Right lobe of liver (tissue), 6 donors: ENCODE measurements around the gene KCNB1. TPM values are rescaled to one million over a fixed set of nuclear protein-coding genes. Genes with fewer than 3 reads are reported as not detected.

Source experiments
- ATAC-seq, 4 donors: fragments of 200-7000 bp; cut with Tn5 transposase; one replicate each; pipeline ENCODE4 v1.9.1; 2020; ENCODE audit warnings: mild to moderate bottlenecking in 4 of 4, moderate library complexity in 4 of 4
- DNase-seq, 3 donors: peaks; one replicate each; pipeline ENCODE4 v3.0.0-alpha.2; 2020
- H3K27ac ChIP-seq, 3 donors: fragments of 200-600 bp; one replicate each; pipeline ENCODE4 v1.8.0; 2022
- H3K27me3 ChIP-seq, 2 donors: fragments of 200-600 bp; one replicate each; pipeline ENCODE4 v1.8.0; 2022
- H3K36me3 ChIP-seq, 4 donors: fragments of 200-600 bp; sonication (generic) in 1 of 4; one replicate each; pipeline versions ENCODE4 v1.5.1 to v1.8.0; 2017 to 2022; ENCODE audit warnings: control low read depth in 1 of 4
- H3K4me1 ChIP-seq, 4 donors: fragments of 200-600 bp; sonication (generic) in 1 of 4; one replicate each; pipeline versions ENCODE4 v1.5.1 to v1.8.0; 2017 to 2022; ENCODE audit warnings: control low read depth in 1 of 4
- H3K4me3 ChIP-seq, 3 donors: fragments of 200-600 bp; one replicate each; pipeline ENCODE4 v1.8.0; 2022
- H3K9me3 ChIP-seq, 4 donors: fragments of 200-600 bp; sonication (generic) in 1 of 4; one replicate each; pipeline versions ENCODE4 v1.5.1 to v1.8.0; 2017 to 2022; ENCODE audit warnings: control low read depth in 1 of 4
- POLR2A ChIP-seq: fragments of 450-650 bp; IDR thresholded peaks from one replicate; pipeline ENCODE4 v1.6.1; 2017; ENCODE audit warnings: antibody characterized with exemption, mild to moderate bottlenecking
- WGBS: methylation state at CpG from one replicate; pipeline ENCODE4 v1.1.6; 2018; ENCODE audit warnings: low coverage, low lambda C conversion rate; ENCODE audit not compliant: insufficient coverage; ENCODE audit errors: missing lambda C conversion rate; 5-methylcytosine and 5-hydroxymethylcytosine counted together
- intact Hi-C, 2 donors: fragments of 100-400 bp; cut with DNase I; formaldehyde crosslinking; loops; one replicate each; pipeline versions ENCODE4 v1.11.2 to v1.14.1; 2022
- total RNA-seq, 6 experiments: library from RNA; depleted of rRNA in 2 of 6; stranded (reverse); fragments of >200 nt in 2 of 6; fragmentation: NEBNext Ultra II Directional in 3 of 6; extraction: Animal tissue kit (Norgen Biotek cat#: 25700) in 3 of 6; gene quantifications; one replicate each; pipeline versions ENCODE4 v1.1.0 to v1.2.4, GENCODE V29; 2016 to 2023
- TF ChIP-seq, protein P1 (sequence below), 4 donors: fragments of 200-600 bp in 3 of 4; fragments of 450-650 bp in 1 of 4; IDR thresholded peaks; one replicate each; pipeline versions ENCODE4 v1.5.1 to v1.8.0; 2016 to 2022; ENCODE audit warnings: antibody characterized with exemption in 4 of 4, mild to moderate bottlenecking in 2 of 4
- donor health status: DM: no; HTN: yes; CAD: no.
- donor health status: DM: no; HTN: no; CAD: no.
- donor health status: DM: no; HTN: no; CAD: no.
- donor health status: DM: no; HTN: yes; CAD: no.
- donor health status: DM: no; HTN: yes; CAD: no.

Gene KCNB1
- total RNA-seq, 6 experiments from 2014 or later: 1.5 to 8.2 (median 3.8) TPM

DNA sequence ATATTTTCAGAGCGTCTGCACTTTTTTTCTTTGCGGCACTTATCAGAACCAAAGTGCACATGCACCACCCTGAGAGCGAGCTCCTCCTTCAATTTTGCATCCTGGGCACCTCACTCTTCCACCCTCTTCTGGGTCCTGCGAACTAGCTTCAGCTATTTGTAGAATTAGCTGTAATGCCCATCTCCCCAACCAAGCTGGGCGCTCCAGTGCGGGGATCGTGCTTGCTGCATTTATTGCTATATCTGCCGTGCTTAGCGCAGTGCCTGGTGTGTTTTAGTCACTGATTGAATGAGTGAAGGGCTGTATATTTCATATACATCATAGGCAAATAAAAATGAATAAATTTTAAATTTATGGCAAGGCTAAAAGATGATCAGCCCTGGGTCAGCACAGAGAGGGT is 75.8 kb downstream of the KCNB1 start:
- Histone ChIP-seq H3K27me3 (no peaks in the 10 kb centered on the region), H3K36me3 (no peaks in the 10 kb centered on the region), H3K27ac (no peak overlapping the region), H3K9me3 (no peaks in the 10 kb centered on the region), H3K4me3 (no peak overlapping the region), H3K4me1 (no peaks in the 10 kb centered on the region)
- TF ChIP-seq, protein P1, sequence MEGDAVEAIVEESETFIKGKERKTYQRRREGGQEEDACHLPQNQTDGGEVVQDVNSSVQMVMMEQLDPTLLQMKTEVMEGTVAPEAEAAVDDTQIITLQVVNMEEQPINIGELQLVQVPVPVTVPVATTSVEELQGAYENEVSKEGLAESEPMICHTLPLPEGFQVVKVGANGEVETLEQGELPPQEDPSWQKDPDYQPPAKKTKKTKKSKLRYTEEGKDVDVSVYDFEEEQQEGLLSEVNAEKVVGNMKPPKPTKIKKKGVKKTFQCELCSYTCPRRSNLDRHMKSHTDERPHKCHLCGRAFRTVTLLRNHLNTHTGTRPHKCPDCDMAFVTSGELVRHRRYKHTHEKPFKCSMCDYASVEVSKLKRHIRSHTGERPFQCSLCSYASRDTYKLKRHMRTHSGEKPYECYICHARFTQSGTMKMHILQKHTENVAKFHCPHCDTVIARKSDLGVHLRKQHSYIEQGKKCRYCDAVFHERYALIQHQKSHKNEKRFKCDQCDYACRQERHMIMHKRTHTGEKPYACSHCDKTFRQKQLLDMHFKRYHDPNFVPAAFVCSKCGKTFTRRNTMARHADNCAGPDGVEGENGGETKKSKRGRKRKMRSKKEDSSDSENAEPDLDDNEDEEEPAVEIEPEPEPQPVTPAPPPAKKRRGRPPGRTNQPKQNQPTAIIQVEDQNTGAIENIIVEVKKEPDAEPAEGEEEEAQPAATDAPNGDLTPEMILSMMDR (IDR thresholded peaks at IDR 0.05): no peak
- TF ChIP-seq POLR2A: no peak
- intact Hi-C loops: no loop called here
- 79% methylated on average over 6 of the region's 9 CpGs for WGBS
- DNase-seq (no peak), ATAC-seq (no peak)

DNA sequence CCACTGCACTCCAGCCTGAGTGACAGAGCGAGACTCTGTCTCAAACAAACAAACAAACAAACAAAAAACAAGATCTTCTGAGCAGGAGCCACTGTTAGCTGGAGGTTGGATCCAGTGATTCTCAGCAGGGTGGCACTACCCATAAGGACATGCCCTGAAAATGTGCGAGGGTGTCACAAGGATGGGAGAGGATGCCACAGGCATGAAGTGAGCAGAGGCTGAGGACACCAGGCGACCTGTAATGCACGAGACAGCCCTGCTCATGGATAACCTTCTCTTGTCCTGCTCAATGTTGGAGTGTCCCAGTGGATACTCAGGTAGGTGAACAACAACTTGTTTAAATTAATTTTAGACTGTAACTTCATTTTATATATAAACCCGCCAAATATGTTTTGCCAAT is 76.8 kb downstream of the KCNB1 start:
- TF ChIP-seq, protein P1 (IDR thresholded peaks at IDR 0.05): no peak
- no peak for TF ChIP-seq POLR2A
- no peaks in the 10 kb centered on the region for H3K4me1 ChIP-seq
- DNase-seq (no peak), ATAC-seq (no peak)
- no peak overlapping the region for H3K27ac ChIP-seq
- no peaks in the 10 kb centered on the region for H3K36me3 ChIP-seq
- no peaks in the 10 kb centered on the region for H3K9me3 ChIP-seq
- intact Hi-C loops: no loop called here
- no peaks in the 10 kb centered on the region for H3K27me3 ChIP-seq
- WGBS: 79% methylated on average over 4 of the region's 5 CpGs
- no peak overlapping the region for H3K4me3 ChIP-seq

DNA sequence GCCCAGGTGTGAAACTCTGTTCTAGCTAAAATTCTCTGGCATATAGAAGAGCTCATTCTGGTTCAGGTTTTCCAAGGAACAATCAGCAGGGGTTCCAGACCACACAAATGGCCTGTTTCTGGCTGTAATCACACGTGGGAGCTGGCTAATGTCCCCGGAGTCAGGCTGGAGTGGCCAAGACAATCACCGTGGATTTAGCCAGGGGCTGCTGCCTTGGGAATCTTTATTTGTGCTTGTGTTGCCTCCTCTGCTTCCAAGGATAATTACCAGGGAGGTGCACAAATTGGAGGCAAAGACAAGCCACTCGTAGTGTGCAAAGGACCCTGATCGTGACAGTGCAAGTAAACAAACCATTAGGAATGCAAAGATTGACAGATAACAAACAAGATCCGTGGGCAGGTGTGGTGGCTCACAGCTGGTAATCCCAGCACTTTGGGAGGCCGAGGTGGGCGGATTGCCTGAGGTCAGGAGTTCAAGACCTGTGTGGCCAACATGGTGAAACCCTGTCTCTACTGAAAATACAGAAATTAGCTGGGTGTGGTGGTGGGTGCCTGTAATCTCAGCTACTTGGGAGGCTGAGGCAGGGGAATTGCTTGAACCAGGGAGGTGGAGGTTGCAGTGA is 77.3 kb downstream of the KCNB1 start:
- Histone ChIP-seq H3K9me3 (no peaks in the 10 kb centered on the region), H3K36me3 (no peaks in the 10 kb centered on the region), H3K27me3 (no peaks in the 10 kb centered on the region), H3K4me1 (no peaks in the 10 kb centered on the region), H3K27ac (no peak overlapping the region), H3K4me3 (no peak overlapping the region)
- DNase-seq: no peak
- TF ChIP-seq POLR2A: no peak
- TF ChIP-seq, protein P1 (IDR thresholded peaks at IDR 0.05): no peak
- ATAC-seq: no peak
- intact Hi-C loops: no loop called here
- WGBS: 41% methylated on average over 6 of the region's 8 CpGs

DNA sequence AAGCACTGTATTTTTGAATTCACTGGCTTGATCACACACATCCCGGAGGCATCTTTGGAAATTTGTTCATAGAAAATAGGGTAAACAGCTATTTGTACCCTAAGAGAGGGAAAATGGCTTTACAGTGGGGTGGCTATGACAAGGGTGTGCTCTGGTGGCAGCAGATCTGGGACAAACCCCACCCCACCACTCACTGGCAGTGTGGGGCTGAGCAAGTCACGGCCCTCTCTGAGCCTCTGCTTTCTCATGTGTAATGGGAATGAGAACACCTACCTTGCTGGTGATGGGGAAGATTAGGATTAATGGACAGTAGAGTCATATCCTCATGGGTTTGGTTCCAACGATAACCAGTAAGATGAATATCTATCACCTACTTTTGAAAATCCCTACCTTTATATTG is 78.0 kb downstream of the KCNB1 start:
- DNase-seq: no peak
- Histone ChIP-seq H3K4me3 (no peak overlapping the region), H3K27me3 (no peaks in the 10 kb centered on the region), H3K4me1 (no peaks in the 10 kb centered on the region), H3K36me3 (no peaks in the 10 kb centered on the region), H3K27ac (no peak overlapping the region), H3K9me3 (no peaks in the 10 kb centered on the region)
- TF ChIP-seq POLR2A: no peak
- TF ChIP-seq, protein P1 (IDR thresholded peaks at IDR 0.05): no peak
- 94% methylated on average over 2 of the region's 3 CpGs for WGBS
- no peak for ATAC-seq
- intact Hi-C loops: no loop called here

DNA sequence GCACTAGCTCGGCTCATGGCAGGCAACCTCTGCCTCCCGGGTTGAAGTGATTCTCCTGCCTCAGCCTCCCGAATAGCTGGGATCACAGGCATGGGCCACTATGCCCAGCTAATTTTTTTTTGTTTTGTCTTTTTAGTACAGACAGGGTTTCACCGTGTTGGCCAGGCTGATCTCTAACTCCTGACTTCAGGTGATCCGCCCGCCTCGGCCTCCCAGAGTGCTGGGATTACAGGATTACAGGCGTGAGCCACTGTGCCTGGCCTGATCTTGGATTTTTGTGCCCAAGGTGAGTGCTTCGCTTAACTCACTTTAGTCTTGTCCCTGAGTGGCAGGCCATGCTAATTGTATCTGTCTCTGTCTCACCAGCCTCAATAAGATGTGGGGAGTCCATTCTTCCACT is 78.6 kb downstream of the KCNB1 start:
- no peaks in the 10 kb centered on the region for H3K27me3 ChIP-seq
- no peaks in the 10 kb centered on the region for H3K36me3 ChIP-seq
- no peaks in the 10 kb centered on the region for H3K9me3 ChIP-seq
- H3K4me3 ChIP-seq: no peak overlapping the region
- intact Hi-C loops: no loop called here
- ATAC-seq (no peak), DNase-seq (no peak)
- TF ChIP-seq POLR2A: no peak
- TF ChIP-seq, protein P1 (IDR thresholded peaks at IDR 0.05): no peak
- no peaks in the 10 kb centered on the region for H3K4me1 ChIP-seq
- no peak overlapping the region for H3K27ac ChIP-seq
- WGBS: 82% methylated on average over 5 of the region's 9 CpGs
